Peyer's patch (tissue), 4 donors: ENCODE data around the gene FOSL1.

ENCODE experiments used
- CTCF ChIP-seq, 6 experiments: fragments of 450-650 bp in 4 of 6; fragments of 200-600 bp in 2 of 6; sonication (generic) in 1 of 6; IDR thresholded peaks; one replicate each; pipeline ENCODE4 v1.5.1; 2017 to 2019; ENCODE audit warnings: antibody characterized with exemption in 6 of 6, mild to moderate bottlenecking in 3 of 6, moderate library complexity in 1 of 6
- POLR2A ChIP-seq, 2 donors: fragments of 450-650 bp; IDR thresholded peaks; one replicate each; pipeline ENCODE4 v1.5.1; 2017; ENCODE audit warnings: antibody characterized with exemption in 2 of 2, mild to moderate bottlenecking in 2 of 2, moderate library complexity in 2 of 2

- TF ChIP-seq CTCF (IDR thresholded peaks at IDR 0.05) (no peak), POLR2A (IDR thresholded peaks at IDR 0.05) (no peak)
Measured at GRCh38 chr11:65919573-65920371, 19.6 kb upstream of the FOSL1 start.
